A673 (cell line): ENCODE results near the gene EML6. TPM values are rescaled to one million over a fixed set of nuclear protein-coding genes. Genes with fewer than 3 reads are reported as not detected.

Source experiments
- BruUV-seq: library from RNA; stranded (reverse); fragments of 400-500 nt; replicated peaks from 2 replicates; lab custom pipeline; 2021; lab: Mats Ljungman, UMichigan
- CTCF ChIA-PET: fragments of 300-600 bp; sonication (Branson Sonifier 250); formaldehyde crosslinking; loops from one replicate; lab custom pipeline; 2022; ENCODE audit warnings: antibody characterized with exemption; lab: Charles Lee
- POLR2A ChIA-PET: fragments of 300-600 bp; sonication (Branson Sonifier 250); formaldehyde crosslinking; loops from one replicate; lab custom pipeline; 2022; ENCODE audit warnings: antibody characterized with exemption; ENCODE audit not compliant: low non-redundant PET; lab: Charles Lee
- DNase-seq: peaks from one replicate; pipeline ENCODE4 v3.0.0-alpha.2; 2015; ENCODE audit warnings: low spot score
- H3K27ac ChIP-seq: fragments of 200-600 bp; sonication (generic); 2 replicates; pipeline ENCODE4 v1.5.1; 2016; ENCODE audit warnings: mixed run types, low read depth, mild to moderate bottlenecking, mixed read lengths, antibody characterized with exemption, low read length; ENCODE audit not compliant: poor library complexity, severe bottlenecking
- H3K27me3 ChIP-seq: fragments of 200-600 bp; sonication (generic); replicated peaks from 2 replicates; pipeline ENCODE4 v1.6.1; 2017; ENCODE audit warnings: mixed run types, low read depth, mild to moderate bottlenecking, mixed read lengths, antibody characterized with exemption, low read length; ENCODE audit not compliant: insufficient read depth, poor library complexity
- H3K36me3 ChIP-seq: fragments of 200-600 bp; sonication (generic); 2 replicates; pipeline ENCODE4 v1.6.1; 2016; ENCODE audit warnings: mixed run types, mild to moderate bottlenecking, mixed read lengths, antibody characterized with exemption, low read length; ENCODE audit not compliant: insufficient read depth, poor library complexity, severe bottlenecking
- H3K4me1 ChIP-seq: fragments of 200-600 bp; sonication (generic); 2 replicates; pipeline ENCODE4 v1.6.1; 2017; ENCODE audit warnings: mixed run types, mild to moderate bottlenecking, mixed read lengths, antibody characterized with exemption, low read length; ENCODE audit not compliant: insufficient read depth, poor library complexity, severe bottlenecking
- H3K4me3 ChIP-seq: fragments of 200-600 bp; sonication (generic); 2 replicates; pipeline ENCODE4 v1.5.1; 2016; ENCODE audit warnings: low read depth, mixed run types, mild to moderate bottlenecking, mixed read lengths, low read length; ENCODE audit not compliant: poor library complexity, severe bottlenecking
- H3K9me3 ChIP-seq: fragments of 200-600 bp; sonication (generic); 2 replicates; pipeline ENCODE4 v1.6.1; 2016; ENCODE audit warnings: mixed run types, low read depth, mild to moderate bottlenecking, mixed read lengths, antibody characterized with exemption, low read length; ENCODE audit not compliant: poor library complexity, severe bottlenecking
- CTCF ChIP-seq: fragments of 300-800, 200-600 bp; sonication (generic); conservative IDR thresholded peaks from 2 replicates; pipeline ENCODE4 v1.5.1; 2017; ENCODE audit warnings: low read depth, mild to moderate bottlenecking, antibody characterized with exemption, low read length, moderate library complexity, mixed read lengths
- EZH2 ChIP-seq: fragments of 200-600 bp; sonication (generic); IDR thresholded peaks from 2 replicates; pipeline ENCODE4 v1.6.1; 2017; ENCODE audit warnings: borderline replicate concordance, low read depth, mild to moderate bottlenecking, mixed read lengths, antibody characterized with exemption, low read length; ENCODE audit not compliant: poor library complexity, severe bottlenecking
- intact Hi-C: fragments of 100-400 bp; cut with micrococcal nuclease; formaldehyde crosslinking; loops from one replicate; pipeline ENCODE4 v1.10.0; 2022; ENCODE audit not compliant: unreplicated experiment
- total RNA-seq: library from RNA; stranded (reverse); gene quantifications from 2 replicates; pipeline ENCODE4 v1.2.3, GENCODE V29; 2021

EML6 gene
- total RNA-seq, 1 experiment from 2014 or later, result 1.9 TPM

GRCh38 chr2:54952425-54952824 lies 229.0 kb downstream of the EML6 start:
- Histone ChIP-seq H3K27ac (no peak overlapping the region), H3K9me3 (no peaks in the 10 kb centered on the region), H3K27me3 (no peaks in the 10 kb centered on the region), H3K4me3 (no peak overlapping the region), H3K36me3 (no peaks in the 10 kb centered on the region), H3K4me1 (peaks cover 16% of the 10 kb centered on the region)
- DNase-seq, result no peak
- CTCF ChIA-PET, result no interaction called here
- intact Hi-C loops, result no loop called here
- BruUV-seq, result no TSS peak
- TF ChIP-seq CTCF, result no peak
- no peak for TF ChIP-seq EZH2
- POLR2A ChIA-PET, result no interaction called here

- Histone ChIP-seq H3K4me3 (no peak overlapping the region), H3K27ac (no peak overlapping the region), H3K36me3 (no peaks in the 10 kb centered on the region), H3K9me3 (no peaks in the 10 kb centered on the region), H3K27me3 (no peaks in the 10 kb centered on the region), H3K4me1 (peaks cover 20% of the 10 kb centered on the region)
- no peak for TF ChIP-seq EZH2
- no peak for TF ChIP-seq CTCF
- peak; percentile 63 for DNase-seq
- CTCF ChIA-PET, result no interaction called here
- no TSS peak for BruUV-seq
- POLR2A ChIA-PET, result no interaction called here
- intact Hi-C loops, result no loop called here
Observed at GRCh38 chr2:54952978-54953456, 229.6 kb downstream of the EML6 start.

GRCh38 chr2:54954158-54954557 lies 230.7 kb downstream of the EML6 start:
- no peak for TF ChIP-seq EZH2
- TF ChIP-seq CTCF, result no peak
- peaks cover 20% of the 10 kb centered on the region for H3K4me1 ChIP-seq
- H3K4me3 ChIP-seq, result no peak overlapping the region
- ChIA-PET CTCF (no interaction called here), POLR2A (no interaction called here)
- H3K27ac ChIP-seq, result no peak overlapping the region
- H3K9me3 ChIP-seq, result no peaks in the 10 kb centered on the region
- BruUV-seq, result no TSS peak
- DNase-seq, result no peak
- H3K27me3 ChIP-seq, result no peaks in the 10 kb centered on the region
- intact Hi-C loops, result no loop called here
- H3K36me3 ChIP-seq, result no peaks in the 10 kb centered on the region
